Fibroblast of lung (primary cell): ENCODE data around the gene EYS.

Source experiments
- CTCF ChIP-seq, 2 donors: IDR thresholded peaks in 1 of 2; conservative IDR thresholded peaks in 1 of 2; 1 replicate in 1 of 2; 2 replicates in 1 of 2; pipeline ENCODE4 v1.5.1; 2011 to 2012; ENCODE audit warnings: low read length in 2 of 2, control low read depth in 1 of 2, inconsistent platforms in 1 of 2, low read depth in 1 of 2, mild to moderate bottlenecking in 1 of 2
- EZH2 ChIP-seq: IDR thresholded peaks from 2 replicates; pipeline ENCODE4 v1.5.1; 2012; ENCODE audit warnings: low read length, control low read depth, mild to moderate bottlenecking; ENCODE audit errors: missing control alignments

- TF ChIP-seq CTCF (conservative IDR thresholded peaks at IDR 0.05 in 1 of 2, IDR thresholded peaks at IDR 0.05 in 1 of 2; ENCODE audit: low read depth in 1 of 2, low read length in 2 of 2) (no peak), EZH2 (no peak)
Measured at GRCh38 chr6:65199683-65200082, 507.3 kb downstream of the EYS start.
